Activated CD8-positive, alpha-beta memory T cell treated with anti-CD3 and anti-CD28 coated beads, Interleukin-2, amount 50 U/mL, for 24 hours (primary cell): Measurements from ENCODE around the gene KMT2B.

Experiments used
- DNase-seq: peaks from one replicate; pipeline ENCODE4 v3.0.0-alpha.2; 2020; ENCODE audit errors: extremely low read depth

Gene KMT2B

GRCh38 chr19:35725216-35725861 lies 7.5 kb downstream of the KMT2B start:
- DNase-seq: no peak

- no peak for DNase-seq
Measured at GRCh38 chr19:35727053-35727955, 9.5 kb downstream of the KMT2B start.

GRCh38 chr19:35727956-35728706 lies 10.3 kb downstream of the KMT2B start:
- no peak for DNase-seq

GRCh38 chr19:35729021-35729420 lies 11.2 kb downstream of the KMT2B start:
- DNase-seq: no peak

GRCh38 chr19:35729763-35730162 lies 12.0 kb downstream of the KMT2B start:
- DNase-seq: no peak

GRCh38 chr19:35730326-35730725 lies 12.5 kb downstream of the KMT2B start:
- DNase-seq: no peak

GRCh38 chr19:35731353-35731752 lies 13.6 kb downstream of the KMT2B start:
- no peak for DNase-seq

- DNase-seq: no peak
Measured at GRCh38 chr19:35731779-35732405, 14.1 kb downstream of the KMT2B start.

GRCh38 chr19:35732540-35733179 lies 14.9 kb downstream of the KMT2B start:
- no peak for DNase-seq

- DNase-seq: no peak
Measured at GRCh38 chr19:35733180-35734125, 15.7 kb downstream of the KMT2B start.

GRCh38 chr19:35734273-35734672 lies 16.5 kb downstream of the KMT2B start:
- DNase-seq: no peak

- no peak for DNase-seq
Measured at GRCh38 chr19:35734889-35735288, 17.1 kb downstream of the KMT2B start.

GRCh38 chr19:35736913-35737886 lies 19.4 kb downstream of the KMT2B start:
- no peak for DNase-seq

- DNase-seq: no peak
Measured at GRCh38 chr19:35738021-35738886, 20.5 kb downstream of the KMT2B start.

- DNase-seq: no peak
Measured at GRCh38 chr19:35738887-35739229, 21.1 kb downstream of the KMT2B start.

- no peak for DNase-seq
Measured at GRCh38 chr19:35739275-35740107, 21.7 kb downstream of the KMT2B start.

- DNase-seq: no peak
Measured at GRCh38 chr19:35740108-35740422, 22.3 kb downstream of the KMT2B start.
